OCI-LY7 (cell line): ENCODE data around the gene ANKRD52.

Experiments
- EZH2phosphoT487 ChIP-seq: fragments of 200-600 bp; sonication (generic); IDR thresholded peaks from 2 replicates; pipeline ENCODE4 v1.6.1; 2018; ENCODE audit warnings: low read depth, borderline replicate concordance, mild to moderate bottlenecking, mixed run types, antibody characterized with exemption, low read length, moderate library complexity, mixed read lengths
- TF ChIP-seq, protein P1 (sequence below): fragments of 200-600 bp; sonication (generic); conservative IDR thresholded peaks from 2 replicates; pipeline ENCODE4 v1.5.1; 2014; ENCODE audit warnings: mild to moderate bottlenecking, antibody characterized with exemption, low read length, moderate library complexity, mixed read lengths

DNA sequence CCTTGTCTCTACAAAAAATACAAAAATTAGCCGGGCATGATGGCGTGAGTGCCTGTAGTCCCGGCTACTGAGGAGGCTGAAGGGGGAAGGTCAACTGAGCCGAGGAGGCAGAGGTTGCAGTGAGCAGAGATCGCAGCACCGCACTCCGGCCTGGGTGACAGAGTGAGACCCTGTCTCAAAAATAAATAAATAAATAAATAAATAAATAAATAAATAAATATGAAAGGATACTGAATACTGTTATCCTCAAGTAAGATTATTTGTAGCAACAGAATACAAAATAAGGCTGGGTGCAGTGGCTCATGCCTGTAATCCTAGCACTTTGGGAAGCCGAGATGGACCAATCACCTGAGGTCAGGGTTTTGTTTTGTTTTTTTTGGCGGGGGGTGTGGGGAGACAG lies 38.3 kb downstream of the ANKRD52 start:
- TF ChIP-seq, protein P1, sequence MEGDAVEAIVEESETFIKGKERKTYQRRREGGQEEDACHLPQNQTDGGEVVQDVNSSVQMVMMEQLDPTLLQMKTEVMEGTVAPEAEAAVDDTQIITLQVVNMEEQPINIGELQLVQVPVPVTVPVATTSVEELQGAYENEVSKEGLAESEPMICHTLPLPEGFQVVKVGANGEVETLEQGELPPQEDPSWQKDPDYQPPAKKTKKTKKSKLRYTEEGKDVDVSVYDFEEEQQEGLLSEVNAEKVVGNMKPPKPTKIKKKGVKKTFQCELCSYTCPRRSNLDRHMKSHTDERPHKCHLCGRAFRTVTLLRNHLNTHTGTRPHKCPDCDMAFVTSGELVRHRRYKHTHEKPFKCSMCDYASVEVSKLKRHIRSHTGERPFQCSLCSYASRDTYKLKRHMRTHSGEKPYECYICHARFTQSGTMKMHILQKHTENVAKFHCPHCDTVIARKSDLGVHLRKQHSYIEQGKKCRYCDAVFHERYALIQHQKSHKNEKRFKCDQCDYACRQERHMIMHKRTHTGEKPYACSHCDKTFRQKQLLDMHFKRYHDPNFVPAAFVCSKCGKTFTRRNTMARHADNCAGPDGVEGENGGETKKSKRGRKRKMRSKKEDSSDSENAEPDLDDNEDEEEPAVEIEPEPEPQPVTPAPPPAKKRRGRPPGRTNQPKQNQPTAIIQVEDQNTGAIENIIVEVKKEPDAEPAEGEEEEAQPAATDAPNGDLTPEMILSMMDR = no peak
- TF ChIP-seq EZH2phosphoT487 = no peak
